ENCODE measurements around the gene DNAAF1. TPM values are rescaled to one million over a fixed set of nuclear protein-coding genes. Genes with fewer than 3 reads are reported as not detected.
"Not testable (repeated sequence)": the region's sequence is repeated elsewhere in the genome, so short reads cannot be mapped to it uniquely, and the experiment has no call there.

Gene DNAAF1
- polyA plus RNA-seq, 2 donors, result 0.20 to 0.39 TPM

GRCh38 chr16:84212631-84213030 is 67.5 kb downstream of the DNAAF1 start:
- 75 to 85% methylated on average over 4 of the region's 4 CpGs for WGBS, 2 donors
- no peak overlapping the region for H3K27ac ChIP-seq (ENCODE audit: low read depth in 2 of 2, low read length in 1 of 2)
- H3K27me3 ChIP-seq (ENCODE audit: control insufficient read depth in 1 of 2, insufficient read depth in 2 of 2, low read length in 2 of 2), result no peaks in the 10 kb centered on the region
- H3K4me1 ChIP-seq (ENCODE audit: control insufficient read depth in 2 of 2, insufficient read depth in 2 of 2, low read length in 1 of 2), result no peaks in the 10 kb centered on the region
- H3K4me3 ChIP-seq (ENCODE audit: low read depth in 1 of 2, low read length in 2 of 2), result no peak overlapping the region
- H3K36me3 ChIP-seq (ENCODE audit: control insufficient read depth in 2 of 2, insufficient read depth in 2 of 2, low read length in 1 of 2), result no peaks in the 10 kb centered on the region
- peaks cover 0 to 2% of the 10 kb centered on the region in 2 donors for H3K9me3 ChIP-seq (ENCODE audit: control insufficient read depth in 2 of 2, insufficient read depth in 1 of 2, low read depth in 1 of 2, low read length in 1 of 2)

- WGBS, 2 donors, result 80 to 84% methylated on average over 15 of the region's 15 CpGs
- no peaks in the 10 kb centered on the region for H3K4me1 ChIP-seq (ENCODE audit: control insufficient read depth in 2 of 2, insufficient read depth in 2 of 2, low read length in 1 of 2)
- H3K36me3 ChIP-seq (ENCODE audit: control insufficient read depth in 2 of 2, insufficient read depth in 2 of 2, low read length in 1 of 2), result no peaks in the 10 kb centered on the region
Observed at GRCh38 chr16:84214451-84215066, 69.5 kb downstream of the DNAAF1 start.

GRCh38 chr16:84215531-84215930 is 70.4 kb downstream of the DNAAF1 start:
- Histone ChIP-seq H3K4me3 (ENCODE audit: low read depth in 1 of 2, low read length in 2 of 2) (no peak overlapping the region), H3K27me3 (ENCODE audit: control insufficient read depth in 1 of 2, insufficient read depth in 2 of 2, low read length in 2 of 2) (no peaks in the 10 kb centered on the region), H3K36me3 (ENCODE audit: control insufficient read depth in 2 of 2, insufficient read depth in 2 of 2, low read length in 1 of 2) (no peaks in the 10 kb centered on the region), H3K9me3 (ENCODE audit: control insufficient read depth in 2 of 2, insufficient read depth in 1 of 2, low read depth in 1 of 2, low read length in 1 of 2) (no peaks in the 10 kb centered on the region), H3K4me1 (ENCODE audit: control insufficient read depth in 2 of 2, insufficient read depth in 2 of 2, low read length in 1 of 2) (no peaks in the 10 kb centered on the region), H3K27ac (ENCODE audit: low read depth in 2 of 2, low read length in 1 of 2) (no peak overlapping the region)
- WGBS, 2 donors, result 87 to 91% methylated on average over 5 of the region's 5 CpGs

More at GRCh38 chr16:84214451-84215066, 69.5 kb downstream of the DNAAF1 start:
- H3K9me3 ChIP-seq (ENCODE audit: control insufficient read depth in 2 of 2, insufficient read depth in 1 of 2, low read depth in 1 of 2, low read length in 1 of 2), result no peaks in the 10 kb centered on the region
- no peaks in the 10 kb centered on the region for H3K27me3 ChIP-seq (ENCODE audit: control insufficient read depth in 1 of 2, insufficient read depth in 2 of 2, low read length in 2 of 2)
- H3K4me3 ChIP-seq (ENCODE audit: low read depth in 1 of 2, low read length in 2 of 2), result no peak overlapping the region
- H3K27ac ChIP-seq (ENCODE audit: low read depth in 2 of 2, low read length in 1 of 2), result no peak overlapping the region

GRCh38 chr16:84216144-84216543 is 71.0 kb downstream of the DNAAF1 start:
- H3K27ac ChIP-seq (ENCODE audit: low read depth in 2 of 2, low read length in 1 of 2); H3K9me3 ChIP-seq (ENCODE audit: control insufficient read depth in 2 of 2, insufficient read depth in 1 of 2, low read depth in 1 of 2, low read length in 1 of 2); H3K4me1 ChIP-seq (ENCODE audit: control insufficient read depth in 2 of 2, insufficient read depth in 2 of 2, low read length in 1 of 2); H3K27me3 ChIP-seq (ENCODE audit: control insufficient read depth in 1 of 2, insufficient read depth in 2 of 2, low read length in 2 of 2); H3K4me3 ChIP-seq (ENCODE audit: low read depth in 1 of 2, low read length in 2 of 2); H3K36me3 ChIP-seq (ENCODE audit: control insufficient read depth in 2 of 2, insufficient read depth in 2 of 2, low read length in 1 of 2): not testable (repeated sequence)
- 84 to 87% methylated on average over 3 of the region's 3 CpGs for WGBS, 2 donors

GRCh38 chr16:84218176-84218823 is 73.2 kb downstream of the DNAAF1 start:
- 79 to 80% methylated on average over 17 of the region's 17 CpGs for WGBS, 2 donors
- Histone ChIP-seq H3K4me1 (ENCODE audit: control insufficient read depth in 2 of 2, insufficient read depth in 2 of 2, low read length in 1 of 2) (no peaks in the 10 kb centered on the region), H3K36me3 (ENCODE audit: control insufficient read depth in 2 of 2, insufficient read depth in 2 of 2, low read length in 1 of 2) (no peaks in the 10 kb centered on the region)

GRCh38 chr16:84218956-84219355 is 73.8 kb downstream of the DNAAF1 start:
- no peaks in the 10 kb centered on the region for H3K9me3 ChIP-seq (ENCODE audit: control insufficient read depth in 2 of 2, insufficient read depth in 1 of 2, low read depth in 1 of 2, low read length in 1 of 2)
- no peak overlapping the region for H3K27ac ChIP-seq (ENCODE audit: low read depth in 2 of 2, low read length in 1 of 2)
- no peaks in the 10 kb centered on the region for H3K36me3 ChIP-seq (ENCODE audit: control insufficient read depth in 2 of 2, insufficient read depth in 2 of 2, low read length in 1 of 2)
- H3K4me3 ChIP-seq (ENCODE audit: low read depth in 1 of 2, low read length in 2 of 2), result no peak overlapping the region
- no peaks in the 10 kb centered on the region for H3K4me1 ChIP-seq (ENCODE audit: control insufficient read depth in 2 of 2, insufficient read depth in 2 of 2, low read length in 1 of 2)
- WGBS, 2 donors, result 73 to 78% methylated on average over 6 of the region's 6 CpGs
- no peaks in the 10 kb centered on the region for H3K27me3 ChIP-seq (ENCODE audit: control insufficient read depth in 1 of 2, insufficient read depth in 2 of 2, low read length in 2 of 2)

More at GRCh38 chr16:84218176-84218823, 73.2 kb downstream of the DNAAF1 start:
- Histone ChIP-seq H3K27me3 (ENCODE audit: control insufficient read depth in 1 of 2, insufficient read depth in 2 of 2, low read length in 2 of 2) (no peaks in the 10 kb centered on the region), H3K27ac (ENCODE audit: low read depth in 2 of 2, low read length in 1 of 2) (no peak overlapping the region), H3K4me3 (ENCODE audit: low read depth in 1 of 2, low read length in 2 of 2) (no peak overlapping the region), H3K9me3 (ENCODE audit: control insufficient read depth in 2 of 2, insufficient read depth in 1 of 2, low read depth in 1 of 2, low read length in 1 of 2) (no peaks in the 10 kb centered on the region)

GRCh38 chr16:84220851-84221250 is 75.7 kb downstream of the DNAAF1 start:
- 93 to 94% methylated on average over 1 of the region's 1 CpG for WGBS, 2 donors

GRCh38 chr16:84223456-84223855 is 78.3 kb downstream of the DNAAF1 start:
- no peaks in the 10 kb centered on the region for H3K36me3 ChIP-seq (ENCODE audit: control insufficient read depth in 2 of 2, insufficient read depth in 2 of 2, low read length in 1 of 2)

More at GRCh38 chr16:84220851-84221250, 75.7 kb downstream of the DNAAF1 start:
- H3K27ac ChIP-seq (ENCODE audit: low read depth in 2 of 2, low read length in 1 of 2), result no peak overlapping the region
- no peaks in the 10 kb centered on the region for H3K36me3 ChIP-seq (ENCODE audit: control insufficient read depth in 2 of 2, insufficient read depth in 2 of 2, low read length in 1 of 2)
- H3K9me3 ChIP-seq (ENCODE audit: control insufficient read depth in 2 of 2, insufficient read depth in 1 of 2, low read depth in 1 of 2, low read length in 1 of 2), result no peaks in the 10 kb centered on the region
- H3K4me3 ChIP-seq (ENCODE audit: low read depth in 1 of 2, low read length in 2 of 2), result no peak overlapping the region
- no peaks in the 10 kb centered on the region for H3K27me3 ChIP-seq (ENCODE audit: control insufficient read depth in 1 of 2, insufficient read depth in 2 of 2, low read length in 2 of 2)
- H3K4me1 ChIP-seq (ENCODE audit: control insufficient read depth in 2 of 2, insufficient read depth in 2 of 2, low read length in 1 of 2), result no peaks in the 10 kb centered on the region

GRCh38 chr16:84224554-84224953 is 79.4 kb downstream of the DNAAF1 start:
- Histone ChIP-seq H3K27ac (ENCODE audit: low read depth in 2 of 2, low read length in 1 of 2) (no peak overlapping the region), H3K36me3 (ENCODE audit: control insufficient read depth in 2 of 2, insufficient read depth in 2 of 2, low read length in 1 of 2) (no peaks in the 10 kb centered on the region), H3K4me1 (ENCODE audit: control insufficient read depth in 2 of 2, insufficient read depth in 2 of 2, low read length in 1 of 2) (peaks cover 0 to 2% of the 10 kb centered on the region in 2 donors), H3K27me3 (ENCODE audit: control insufficient read depth in 1 of 2, insufficient read depth in 2 of 2, low read length in 2 of 2) (no peaks in the 10 kb centered on the region), H3K4me3 (ENCODE audit: low read depth in 1 of 2, low read length in 2 of 2) (no peak overlapping the region), H3K9me3 (ENCODE audit: control insufficient read depth in 2 of 2, insufficient read depth in 1 of 2, low read depth in 1 of 2, low read length in 1 of 2) (no peaks in the 10 kb centered on the region)
- 88 to 89% methylated on average over 3 of the region's 3 CpGs for WGBS, 2 donors

More at GRCh38 chr16:84223456-84223855, 78.3 kb downstream of the DNAAF1 start:
- WGBS, 2 donors, result 78 to 88% methylated on average over 4 of the region's 4 CpGs
- H3K4me3 ChIP-seq (ENCODE audit: low read depth in 1 of 2, low read length in 2 of 2), result no peak overlapping the region
- no peaks in the 10 kb centered on the region for H3K27me3 ChIP-seq (ENCODE audit: control insufficient read depth in 1 of 2, insufficient read depth in 2 of 2, low read length in 2 of 2)
- peaks cover 0 to 2% of the 10 kb centered on the region in 2 donors for H3K4me1 ChIP-seq (ENCODE audit: control insufficient read depth in 2 of 2, insufficient read depth in 2 of 2, low read length in 1 of 2)
- H3K27ac ChIP-seq (ENCODE audit: low read depth in 2 of 2, low read length in 1 of 2), result no peak overlapping the region
- H3K9me3 ChIP-seq (ENCODE audit: control insufficient read depth in 2 of 2, insufficient read depth in 1 of 2, low read depth in 1 of 2, low read length in 1 of 2), result no peaks in the 10 kb centered on the region

- Histone ChIP-seq H3K9me3 (ENCODE audit: control insufficient read depth in 2 of 2, insufficient read depth in 1 of 2, low read depth in 1 of 2, low read length in 1 of 2) (no peaks in the 10 kb centered on the region), H3K36me3 (ENCODE audit: control insufficient read depth in 2 of 2, insufficient read depth in 2 of 2, low read length in 1 of 2) (no peaks in the 10 kb centered on the region), H3K4me1 (ENCODE audit: control insufficient read depth in 2 of 2, insufficient read depth in 2 of 2, low read length in 1 of 2) (peaks cover 0 to 2% of the 10 kb centered on the region in 2 donors), H3K27ac (ENCODE audit: low read depth in 2 of 2, low read length in 1 of 2) (no peak overlapping the region), H3K4me3 (ENCODE audit: low read depth in 1 of 2, low read length in 2 of 2) (no peak overlapping the region), H3K27me3 (ENCODE audit: control insufficient read depth in 1 of 2, insufficient read depth in 2 of 2, low read length in 2 of 2) (no peaks in the 10 kb centered on the region)
- WGBS, 2 donors, result 82 to 87% methylated on average over 3 of the region's 3 CpGs
Observed at GRCh38 chr16:84225126-84225525, 80.0 kb downstream of the DNAAF1 start.

Measured in esophagus (tissue), 2 donors.